ENCODE measurements around the gene MYO18B. TPM values are rescaled to one million over a fixed set of nuclear protein-coding genes. Genes with fewer than 3 reads are reported as not detected.

MYO18B gene
- polyA plus RNA-seq, 3 donors: 0.06 to 0.25 (median 0.19) TPM

DNA sequence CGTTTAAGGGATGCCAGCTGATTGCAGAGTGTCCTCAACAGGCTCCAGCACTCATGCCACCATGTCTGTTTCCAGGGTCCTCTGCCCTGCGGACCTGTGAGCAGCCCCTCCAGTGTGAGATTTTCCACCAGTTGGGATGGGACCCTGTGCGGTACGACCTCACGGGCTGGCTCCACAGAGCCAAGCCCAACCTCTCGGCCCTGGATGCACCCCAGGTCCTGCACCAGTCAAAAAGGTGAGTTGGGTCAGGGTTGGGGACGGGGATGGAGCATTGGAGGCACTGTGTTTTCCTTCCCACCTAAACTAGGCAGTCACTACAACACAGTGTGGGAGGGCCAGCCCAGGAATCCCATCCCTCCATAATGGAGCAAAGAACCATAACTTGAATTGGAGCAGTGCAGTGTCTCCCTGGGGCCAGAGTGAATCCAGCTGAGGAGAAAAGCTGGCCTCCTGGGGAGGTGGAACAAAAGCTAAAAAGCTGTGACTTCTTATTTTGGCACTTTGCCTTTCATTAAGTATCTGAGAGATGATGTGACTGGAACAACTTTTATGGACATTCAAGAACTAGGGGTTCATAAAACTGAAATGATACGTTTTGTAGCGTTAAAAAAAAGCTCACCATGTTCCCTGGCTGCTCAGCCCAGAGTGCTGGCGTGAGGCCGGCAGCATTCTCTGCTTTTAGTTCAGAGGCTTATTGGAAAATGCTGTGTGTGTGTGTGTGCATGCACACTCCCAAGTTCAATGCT, 101.8 kb downstream of the MYO18B start:
- no peak for DNase-seq (ENCODE audit: low read depth in 3 of 3, low spot score in 2 of 3)

DNA sequence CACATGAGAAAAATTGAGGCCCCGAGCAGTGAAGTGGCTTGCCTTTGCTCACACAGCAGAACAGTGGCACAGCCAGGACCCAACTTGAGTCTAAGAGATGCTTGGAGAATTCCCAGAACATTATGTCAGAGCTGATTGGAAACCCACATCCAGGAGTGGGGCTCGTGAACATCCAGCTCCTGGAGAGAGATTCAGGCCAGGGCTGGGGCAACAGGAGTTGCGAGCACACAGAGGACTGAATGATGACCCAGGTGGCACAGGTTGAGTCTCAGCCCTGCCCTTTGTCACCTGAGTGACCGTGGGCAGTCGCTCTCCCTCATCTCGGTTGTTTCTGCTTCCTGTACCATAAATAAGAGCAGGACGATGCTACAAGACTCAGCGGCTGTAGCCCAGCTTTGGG, 102.6 kb downstream of the MYO18B start:
- DNase-seq (ENCODE audit: low read depth in 3 of 3, low spot score in 2 of 3): no peak

- no peak for DNase-seq (ENCODE audit: low read depth in 3 of 3, low spot score in 2 of 3)
Observed at GRCh38 chr22:25845985-25846745, 104.2 kb downstream of the MYO18B start.

DNA sequence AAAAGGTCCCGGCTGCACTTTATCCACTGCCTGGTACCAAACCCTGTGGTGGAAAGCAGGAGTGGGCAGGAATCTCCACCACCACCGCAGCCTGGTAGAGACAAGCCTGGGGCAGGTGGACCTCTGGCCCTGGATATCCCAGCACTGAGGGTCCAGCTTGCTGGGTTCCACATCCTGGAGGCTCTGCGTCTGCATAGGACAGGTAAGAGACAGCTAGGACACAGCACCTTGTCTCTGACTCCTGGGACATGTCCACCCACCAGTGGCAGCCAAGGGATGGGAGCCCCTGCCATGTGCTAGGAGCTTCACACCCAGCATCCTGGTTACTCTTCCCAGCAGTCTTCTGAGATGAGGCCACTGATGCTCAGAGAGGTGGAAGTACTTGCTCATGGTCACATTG, 105.5 kb downstream of the MYO18B start:
- DNase-seq (ENCODE audit: low read depth in 3 of 3, low spot score in 2 of 3): no peak

GRCh38 chr22:25848954-25849353, 107.0 kb downstream of the MYO18B start:
- DNase-seq (ENCODE audit: low read depth in 3 of 3, low spot score in 2 of 3): no peak

- DNase-seq (ENCODE audit: low read depth in 3 of 3, low spot score in 2 of 3): no peak
Observed at GRCh38 chr22:25849522-25849921, 107.5 kb downstream of the MYO18B start.

DNA sequence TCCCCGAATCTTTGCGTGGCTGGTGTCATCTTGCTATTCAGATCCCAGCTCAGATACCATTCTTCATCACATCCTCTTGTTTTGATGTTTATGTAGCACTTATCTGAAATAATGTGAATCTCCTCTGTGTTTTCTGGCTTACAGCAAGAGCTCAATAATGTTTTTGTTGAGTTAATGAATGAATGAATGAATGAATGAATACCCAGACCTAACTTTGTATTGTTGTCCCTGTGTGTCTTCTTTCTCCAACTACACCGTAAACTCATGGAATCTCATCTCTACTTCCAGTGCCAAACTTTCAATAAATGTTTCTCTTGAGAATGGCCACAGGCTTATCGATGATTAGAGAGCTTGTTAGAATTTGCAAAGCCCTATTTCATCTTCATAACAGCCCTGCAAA, 110.2 kb downstream of the MYO18B start:
- no peak for DNase-seq (ENCODE audit: low read depth in 3 of 3, low spot score in 2 of 3)

- DNase-seq (ENCODE audit: low read depth in 3 of 3, low spot score in 2 of 3): no peak
Observed at GRCh38 chr22:25853078-25853477, 111.1 kb downstream of the MYO18B start.

DNA sequence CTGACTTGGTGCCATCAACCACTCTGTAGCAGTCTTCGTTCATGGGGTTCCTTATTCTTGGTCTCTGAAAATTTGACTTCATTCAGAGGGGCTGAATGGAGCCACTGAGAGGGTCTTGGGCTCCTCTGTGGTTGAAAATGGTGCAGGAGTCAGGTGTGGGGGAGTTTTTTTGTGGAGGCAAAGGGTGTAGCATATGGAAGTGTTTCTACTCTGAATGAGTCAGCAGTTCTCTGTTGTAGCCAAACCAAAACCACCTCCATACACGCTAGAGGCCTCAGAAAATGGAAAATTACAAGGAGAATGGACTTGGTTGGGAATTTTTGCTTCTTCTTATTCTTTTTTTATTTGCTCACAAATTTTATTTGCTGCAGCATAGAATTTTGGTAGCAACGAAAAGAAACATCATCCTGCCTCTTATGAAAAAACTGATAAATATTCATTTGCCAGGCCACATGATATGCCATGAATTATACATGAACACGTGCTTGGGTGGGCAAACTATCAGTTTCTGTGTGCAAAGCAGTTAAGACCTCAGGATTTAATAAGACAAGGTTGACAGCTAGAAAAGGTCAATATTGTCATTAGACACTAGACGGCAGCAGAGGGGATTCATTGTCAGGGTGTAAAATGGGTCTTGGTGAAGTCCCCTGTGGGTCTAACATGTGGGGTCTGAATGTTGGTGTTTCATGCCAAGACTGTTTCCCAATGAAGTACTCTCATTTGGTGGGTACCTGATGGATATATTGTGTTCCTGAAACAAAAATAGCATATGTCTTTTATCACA, 111.7 kb downstream of the MYO18B start:
- no peak for DNase-seq (ENCODE audit: low read depth in 3 of 3, low spot score in 2 of 3)

DNA sequence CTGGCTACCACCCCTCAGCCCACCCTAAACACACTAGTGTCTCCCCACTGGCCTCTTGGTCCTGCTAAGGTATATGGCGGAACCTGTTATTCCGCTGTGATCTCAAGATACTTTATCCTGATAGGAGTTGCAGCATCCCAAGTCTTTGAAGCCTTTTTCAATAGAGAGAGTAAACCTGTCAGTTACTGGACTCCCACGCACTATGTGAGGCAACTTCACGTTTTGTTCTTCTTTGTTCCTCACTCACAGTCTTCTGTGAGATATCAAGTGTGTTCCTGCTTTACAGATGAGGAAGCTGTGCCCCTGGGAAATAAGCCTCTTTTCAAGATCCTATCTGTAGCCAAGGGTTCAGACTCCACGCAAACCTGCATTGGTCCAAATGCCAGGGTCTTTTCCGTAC, 127.8 kb downstream of the MYO18B start:
- DNase-seq (ENCODE audit: low read depth in 3 of 3, low spot score in 2 of 3): no peak

- no peak for DNase-seq (ENCODE audit: low read depth in 3 of 3, low spot score in 2 of 3)
Observed at GRCh38 chr22:25874327-25874726, 132.3 kb downstream of the MYO18B start.

- no peak for DNase-seq (ENCODE audit: low read depth in 3 of 3, low spot score in 2 of 3)
Observed at GRCh38 chr22:25875461-25875860, 133.5 kb downstream of the MYO18B start.

DNA sequence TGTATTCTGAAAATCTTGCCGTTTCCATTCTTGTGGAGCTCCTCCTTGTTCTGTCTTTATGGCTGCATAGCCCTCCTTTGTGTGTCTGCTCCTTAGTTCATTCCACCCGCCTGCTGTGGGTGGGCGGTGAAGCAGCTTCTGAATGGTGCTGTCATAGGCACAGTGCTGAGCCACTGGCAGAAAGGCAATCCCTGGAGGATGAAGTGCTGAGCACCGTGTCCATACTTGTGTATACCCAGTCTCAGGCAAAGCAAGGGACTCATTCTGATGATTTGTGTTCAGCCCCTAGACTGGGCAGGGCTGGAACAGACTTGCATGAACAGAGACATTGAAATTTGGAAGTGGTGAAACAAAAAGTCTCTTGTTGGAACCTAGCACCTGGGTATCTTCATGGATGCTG, 134.9 kb downstream of the MYO18B start:
- DNase-seq (ENCODE audit: low read depth in 3 of 3, low spot score in 2 of 3): no peak

DNA sequence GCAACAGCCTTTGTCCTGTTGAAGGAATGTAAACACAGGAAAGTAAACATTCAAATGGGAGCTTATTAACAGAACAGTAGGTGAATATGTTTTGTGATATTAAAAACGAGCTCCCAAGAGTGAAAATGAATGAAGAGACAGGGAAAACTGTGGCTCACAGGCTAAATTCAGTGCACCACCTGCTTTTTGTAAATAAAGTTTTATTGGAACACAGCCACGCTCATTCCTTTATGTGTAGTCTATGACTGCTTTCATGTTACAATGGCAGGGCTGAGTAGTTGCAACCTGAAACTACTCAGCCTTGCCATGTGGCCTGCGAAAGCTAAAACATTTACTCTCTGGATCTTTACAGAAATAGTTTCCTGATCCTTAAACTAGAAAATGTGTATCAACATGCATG, 136.9 kb downstream of the MYO18B start:
- no peak for DNase-seq (ENCODE audit: low read depth in 3 of 3, low spot score in 2 of 3)

GRCh38 chr22:25880524-25880923, 138.5 kb downstream of the MYO18B start:
- no peak for DNase-seq (ENCODE audit: low read depth in 3 of 3, low spot score in 2 of 3)

- no peak for DNase-seq (ENCODE audit: low read depth in 3 of 3, low spot score in 2 of 3)
Observed at GRCh38 chr22:25881210-25881755, 139.3 kb downstream of the MYO18B start.

GRCh38 chr22:25882360-25882759, 140.4 kb downstream of the MYO18B start:
- no peak for DNase-seq (ENCODE audit: low read depth in 3 of 3, low spot score in 2 of 3)

DNA sequence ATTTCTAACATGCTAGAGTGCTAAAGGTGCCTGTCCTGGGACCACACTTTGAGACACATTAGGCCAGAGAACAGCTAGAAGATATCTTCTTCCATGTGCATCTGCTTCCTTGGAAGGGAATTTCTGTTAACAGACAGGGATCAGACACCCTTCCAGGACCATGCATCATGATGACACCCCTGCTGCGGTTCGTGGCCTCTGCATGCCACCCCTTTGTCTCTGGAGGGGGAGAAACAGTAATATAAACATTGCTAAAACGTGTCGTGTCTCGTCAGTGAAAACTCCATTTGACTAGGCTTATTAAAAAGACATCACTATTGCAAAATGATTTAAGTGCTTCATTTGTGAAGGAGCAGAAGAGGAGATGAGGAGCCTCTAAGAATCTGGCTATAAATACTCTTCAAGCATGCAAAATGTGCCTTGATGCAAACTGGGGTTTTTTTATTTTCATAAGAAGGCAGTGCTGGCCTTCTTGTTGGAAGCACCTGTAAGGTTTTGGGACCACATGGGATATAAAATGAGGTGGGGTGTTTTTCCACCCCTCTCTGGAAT, 141.6 kb downstream of the MYO18B start:
- DNase-seq (ENCODE audit: low read depth in 3 of 3, low spot score in 2 of 3): no peak

DNA sequence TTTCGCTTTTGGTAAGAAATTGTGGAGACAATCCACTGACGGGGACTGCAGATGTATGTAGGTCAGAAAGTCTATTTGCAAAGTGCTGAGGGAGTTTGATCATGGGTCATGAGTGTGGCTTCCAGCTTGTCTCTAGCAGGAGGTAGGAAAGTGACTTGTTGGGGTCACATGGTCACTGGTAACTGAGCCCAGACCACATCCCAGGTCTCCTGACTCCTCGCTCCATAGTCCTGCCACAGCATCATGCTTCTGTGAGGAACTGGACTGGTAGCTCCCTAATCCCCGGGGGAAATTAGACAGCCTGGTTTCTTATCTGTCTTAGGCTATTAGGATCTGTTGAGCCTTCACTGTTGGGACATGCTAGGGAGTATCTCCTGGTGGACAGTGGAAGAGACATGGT, 142.1 kb downstream of the MYO18B start:
- DNase-seq (ENCODE audit: low read depth in 3 of 3, low spot score in 2 of 3): no peak

DNA sequence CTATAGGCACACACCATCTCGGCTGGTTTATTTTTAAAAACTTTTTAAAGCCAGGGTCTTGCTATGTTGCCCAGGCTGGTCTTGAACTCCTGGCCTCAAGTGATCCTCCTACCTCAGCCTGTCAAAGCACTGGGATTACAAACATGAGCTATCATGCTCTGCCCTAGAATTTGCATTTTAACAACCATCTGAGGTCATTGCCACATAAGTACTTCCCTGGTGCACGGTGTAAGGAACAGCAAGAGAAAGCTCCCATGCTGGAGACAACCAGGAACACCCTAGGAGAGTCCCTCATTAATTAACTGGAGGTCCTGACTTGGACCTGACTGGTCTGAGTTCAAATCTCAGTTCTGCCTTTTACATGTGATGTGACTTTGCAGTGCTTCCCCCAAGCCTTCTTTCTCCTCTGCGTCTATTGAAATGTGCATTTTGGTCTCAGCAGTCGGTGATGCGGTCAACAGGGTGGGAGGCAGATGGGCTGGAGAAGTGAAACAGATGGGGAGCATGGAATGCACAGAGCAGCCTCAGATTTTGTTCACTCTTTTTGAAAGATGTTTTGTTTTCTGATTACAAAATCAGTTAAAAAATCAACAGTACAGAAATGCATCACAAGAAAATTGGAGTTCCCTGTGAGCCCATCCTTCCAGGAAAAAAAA, 146.5 kb downstream of the MYO18B start:
- no peak for DNase-seq (ENCODE audit: low read depth in 3 of 3, low spot score in 2 of 3)

Data from right renal cortex interstitium (tissue), 3 donors.